GM23248 (cell line): ENCODE data around the gene PKNOX1. TPM values are rescaled to one million over a fixed set of nuclear protein-coding genes. Genes with fewer than 3 reads are reported as not detected.

Experiments
- DNase-seq: peaks from one replicate; pipeline ENCODE4 v3.0.0-alpha.2; 2015
- H2AFZ ChIP-seq: fragments of 200-600 bp; sonication (generic); 2 replicates; pipeline ENCODE4 v1.6.1; 2016; ENCODE audit warnings: antibody characterized with exemption
- H3F3A ChIP-seq: fragments of 200-600 bp; sonication (generic); 2 replicates; pipeline ENCODE4 v1.6.1; 2016; ENCODE audit warnings: mild to moderate bottlenecking, antibody characterized with exemption, mixed run types; ENCODE audit not compliant: insufficient read depth
- H3K27ac ChIP-seq: fragments of 200-600 bp; sonication (generic); 2 replicates; pipeline ENCODE4 v1.5.1; 2016; ENCODE audit warnings: mild to moderate bottlenecking
- H3K27me3 ChIP-seq: fragments of 200-600 bp; sonication (generic); replicated peaks from 2 replicates; pipeline ENCODE4 v1.6.1; 2016; ENCODE audit warnings: mild to moderate bottlenecking; ENCODE audit not compliant: insufficient read depth
- H3K36me3 ChIP-seq: fragments of 200-600 bp; sonication (generic); 2 replicates; pipeline ENCODE4 v1.6.1; 2016; ENCODE audit warnings: low read depth, mild to moderate bottlenecking
- H3K4me1 ChIP-seq: fragments of 200-600 bp; sonication (generic); 2 replicates; pipeline ENCODE4 v1.6.1; 2016; ENCODE audit warnings: mild to moderate bottlenecking; ENCODE audit not compliant: insufficient read depth
- H3K4me2 ChIP-seq: fragments of 200-600 bp; sonication (generic); one replicate; pipeline ENCODE4 v1.6.1; 2016; ENCODE audit warnings: mild to moderate bottlenecking; ENCODE audit not compliant: unreplicated experiment
- H3K4me3 ChIP-seq: fragments of 200-600 bp; sonication (generic); 2 replicates; pipeline ENCODE4 v1.5.1; 2016; ENCODE audit warnings: mild to moderate bottlenecking
- H3K79me2 ChIP-seq: fragments of 200-600 bp; sonication (generic); 2 replicates; pipeline ENCODE4 v1.6.1; 2016; ENCODE audit warnings: mild to moderate bottlenecking; ENCODE audit not compliant: insufficient read depth
- H3K9ac ChIP-seq: fragments of 200-600 bp; sonication (generic); 2 replicates; pipeline ENCODE4 v1.6.1; 2016; ENCODE audit warnings: mild to moderate bottlenecking
- H3K9me2 ChIP-seq: fragments of 200-600 bp; sonication (generic); 2 replicates; pipeline ENCODE4 v1.6.1; 2016; ENCODE audit warnings: mixed run types, mild to moderate bottlenecking, moderate library complexity; ENCODE audit not compliant: insufficient read depth
- H3K9me3 ChIP-seq: fragments of 200-600 bp; sonication (generic); one replicate; pipeline ENCODE4 v1.6.1; 2017; ENCODE audit warnings: low read depth
- H4K20me1 ChIP-seq: fragments of 200-600 bp; sonication (generic); 2 replicates; pipeline ENCODE4 v1.6.0; 2016; ENCODE audit not compliant: insufficient read depth
- EZH2 ChIP-seq: fragments of 200-600 bp; sonication (generic); IDR thresholded peaks from 2 replicates; pipeline ENCODE4 v1.6.1; 2018; ENCODE audit warnings: antibody characterized with exemption, mild to moderate bottlenecking; ENCODE audit not compliant: insufficient read depth, poor library complexity, severe bottlenecking
- EZH2phosphoT487 ChIP-seq: fragments of 200-600 bp; sonication (generic); IDR thresholded peaks from 2 replicates; pipeline ENCODE4 v1.6.1; 2018; ENCODE audit warnings: antibody characterized with exemption, moderate library complexity, mild to moderate bottlenecking, low read depth; ENCODE audit not compliant: insufficient read depth
- WGBS, 2 experiments: methylation state at CpG; one replicate each; pipeline ENCODE4 v1.1.6; 2015 to 2017; ENCODE audit warnings: low lambda C conversion rate in 2 of 2, low coverage in 1 of 2; ENCODE audit errors: missing lambda C conversion rate in 2 of 2; 5-methylcytosine and 5-hydroxymethylcytosine counted together
- in situ Hi-C: fragments of 300-500 bp; cut with MboI; formaldehyde crosslinking; loops from 2 replicates; pipeline ENCODE4 v1.15.0; 2020
- polyA plus RNA-seq: library from polyadenylated mRNA; unstranded; fragments of >200 nt; fragmentation: Nextera tagmentation; extraction: Ambion mirVana; gene quantifications from 2 replicates; pipeline ENCODE4 v1.2.1, GENCODE V29; 2016
- total RNA-seq: library from RNA; depleted of rRNA; stranded (reverse); fragments of >200 nt; shearing (Covaris generic); gene quantifications from 2 replicates; pipeline ENCODE4 v1.2.3, GENCODE V29; 2014

The PKNOX1 gene
- total and polyA plus RNA-seq, 2 experiments from 2014 or later: 11.1 to 25.9 TPM

- H3K36me3 ChIP-seq: no peaks in the 10 kb centered on the region
- no peaks in the 10 kb centered on the region for H4K20me1 ChIP-seq
- H3K9me3 ChIP-seq: no peaks in the 10 kb centered on the region
- TF ChIP-seq EZH2: no peak
- no peak for TF ChIP-seq EZH2phosphoT487
- H3K4me3 ChIP-seq: no peak overlapping the region
- H3F3A ChIP-seq: no peaks in the 10 kb centered on the region
- no peak overlapping the region for H3K27ac ChIP-seq
- DNase-seq: no peak
- no peaks in the 10 kb centered on the region for H3K79me2 ChIP-seq
- H3K27me3 ChIP-seq: no peaks in the 10 kb centered on the region
- no peak overlapping the region for H3K4me2 ChIP-seq
- WGBS, 2 experiments: 76 to 78% methylated on average over 3 of the region's 3 CpGs
- H3K9ac ChIP-seq: no peak overlapping the region
- no peaks in the 10 kb centered on the region for H3K4me1 ChIP-seq
- H2AFZ ChIP-seq: no peak overlapping the region
- H3K9me2 ChIP-seq: no peaks in the 10 kb centered on the region
- in situ Hi-C loops: loop anchor here (5.0 kb wide), 1 partner anchor 53 kb away; no protein-coding TSS in a partner anchor
These were observed 14.6 kb upstream of the PKNOX1 start for GRCh38 chr21:42959728-42960127.

GRCh38 chr21:42962380-42963007, 11.9 kb upstream of the PKNOX1 start:
- in situ Hi-C loops: loop anchor here (5.0 kb wide), 1 partner anchor 50 kb away; no protein-coding TSS in a partner anchor
- Histone ChIP-seq H3K27me3 (no peaks in the 10 kb centered on the region), H3K9ac (no peak overlapping the region), H3K36me3 (no peaks in the 10 kb centered on the region), H3K9me3 (no peaks in the 10 kb centered on the region), H3K4me3 (no peak overlapping the region), H3K4me1 (no peaks in the 10 kb centered on the region), H2AFZ (no peak overlapping the region), H3K27ac (no peak overlapping the region), H3K79me2 (no peaks in the 10 kb centered on the region), H3F3A (no peaks in the 10 kb centered on the region), H3K9me2 (no peaks in the 10 kb centered on the region), H4K20me1 (no peaks in the 10 kb centered on the region), H3K4me2 (no peak overlapping the region)
- DNase-seq: no peak
- WGBS, 2 experiments: 61 to 64% methylated on average over 6 of the region's 6 CpGs
- no peak for TF ChIP-seq EZH2
- TF ChIP-seq EZH2phosphoT487: no peak

- no peaks in the 10 kb centered on the region for H3K9me2 ChIP-seq
- no peak overlapping the region for H3K27ac ChIP-seq
- whole genome bisulfite sequencing, 2 experiments: 67 to 76% methylated on average over 9 of the region's 9 CpGs
- no peaks in the 10 kb centered on the region for H3K36me3 ChIP-seq
- no peak overlapping the region for H3K9ac ChIP-seq
- no peaks in the 10 kb centered on the region for H3K9me3 ChIP-seq
- DNase-seq: no peak
- H3K4me2 ChIP-seq: no peak overlapping the region
- no peaks in the 10 kb centered on the region for H3F3A ChIP-seq
- no peaks in the 10 kb centered on the region for H3K4me1 ChIP-seq
- in situ Hi-C loops: loop anchor here (5.0 kb wide), 1 partner anchor 48 kb away; no protein-coding TSS in a partner anchor
- no peaks in the 10 kb centered on the region for H3K79me2 ChIP-seq
- TF ChIP-seq EZH2: no peak
- TF ChIP-seq EZH2phosphoT487: no peak
- no peaks in the 10 kb centered on the region for H4K20me1 ChIP-seq
- no peaks in the 10 kb centered on the region for H3K27me3 ChIP-seq
- no peak overlapping the region for H3K4me3 ChIP-seq
- no peak overlapping the region for H2AFZ ChIP-seq
These were observed 10.3 kb upstream of the PKNOX1 start for GRCh38 chr21:42964086-42964485.

GRCh38 chr21:42964546-42965210, 9.7 kb upstream of the PKNOX1 start:
- Histone ChIP-seq H3K27me3 (no peaks in the 10 kb centered on the region), H3K79me2 (no peaks in the 10 kb centered on the region), H3K4me3 (no peak overlapping the region), H3K9me2 (no peaks in the 10 kb centered on the region), H2AFZ (no peak overlapping the region), H4K20me1 (no peaks in the 10 kb centered on the region), H3K27ac (no peak overlapping the region), H3K4me1 (no peaks in the 10 kb centered on the region), H3K4me2 (no peak overlapping the region), H3K36me3 (no peaks in the 10 kb centered on the region), H3F3A (no peaks in the 10 kb centered on the region), H3K9me3 (no peaks in the 10 kb centered on the region), H3K9ac (no peak overlapping the region)
- TF ChIP-seq EZH2 (no peak), EZH2phosphoT487 (no peak)
- DNase-seq: no peak
- in situ Hi-C loops: loop anchor here (5.0 kb wide), 1 partner anchor 48 kb away; no protein-coding TSS in a partner anchor
- 88 to 89% methylated on average over 13 of the region's 13 CpGs for WGBS, 2 experiments
